GM21529 (cell line): Measurements from ENCODE around the gene BRSK2.

Experiments used
- ATAC-seq: cut with Tn5 transposase; IDR thresholded peaks from one replicate; pipeline ENCODE4 v1.9.1; 2021; ENCODE audit not compliant: unreplicated experiment

BRSK2 gene

GRCh38 chr11:1449490-1450243 is 59.9 kb downstream of the BRSK2 start:
- ATAC-seq: no peak

- no peak for ATAC-seq
These were observed 60.7 kb downstream of the BRSK2 start for GRCh38 chr11:1450344-1450875.

- no peak for ATAC-seq
These were observed 61.4 kb downstream of the BRSK2 start for GRCh38 chr11:1450949-1451710.

GRCh38 chr11:1451781-1452470 is 62.2 kb downstream of the BRSK2 start:
- ATAC-seq: no peak

- no peak for ATAC-seq
These were observed 63.0 kb downstream of the BRSK2 start for GRCh38 chr11:1452744-1453143.

GRCh38 chr11:1453611-1454034 is 63.9 kb downstream of the BRSK2 start:
- ATAC-seq: no peak

GRCh38 chr11:1454576-1454975 is 64.8 kb downstream of the BRSK2 start:
- ATAC-seq: no peak

- ATAC-seq: no peak
These were observed 65.5 kb downstream of the BRSK2 start for GRCh38 chr11:1455032-1455762.

- ATAC-seq: no peak
These were observed 66.0 kb downstream of the BRSK2 start for GRCh38 chr11:1455763-1456060.

- no peak for ATAC-seq
These were observed 66.4 kb downstream of the BRSK2 start for GRCh38 chr11:1456176-1456575.

- ATAC-seq: no peak
These were observed 67.0 kb downstream of the BRSK2 start for GRCh38 chr11:1456596-1457325.

- no peak for ATAC-seq
These were observed 67.6 kb downstream of the BRSK2 start for GRCh38 chr11:1457326-1457680.

- no peak for ATAC-seq
These were observed 68.1 kb downstream of the BRSK2 start for GRCh38 chr11:1457856-1458255.

GRCh38 chr11:1458340-1459218 is 68.8 kb downstream of the BRSK2 start:
- ATAC-seq: no peak

GRCh38 chr11:1459219-1459575 is 69.5 kb downstream of the BRSK2 start:
- ATAC-seq: no peak

- no peak for ATAC-seq
These were observed 70.1 kb downstream of the BRSK2 start for GRCh38 chr11:1459764-1460395.

GRCh38 chr11:1460396-1460985 is 70.8 kb downstream of the BRSK2 start:
- ATAC-seq: no peak

- ATAC-seq: no peak
These were observed 71.5 kb downstream of the BRSK2 start for GRCh38 chr11:1460986-1461825.
